Superior temporal gyrus (tissue), 1 donor: ENCODE measurements around the gene PKHD1.
"Not testable (repeated sequence)": the region's sequence is repeated elsewhere in the genome, so short reads cannot be mapped to it uniquely, and the experiment has no call there.

Source experiments
- DNase-seq: peaks from one replicate; pipeline ENCODE4 v3.0.0-alpha.2; 2016; ENCODE audit errors: extremely low spot score

PKHD1 gene

DNA sequence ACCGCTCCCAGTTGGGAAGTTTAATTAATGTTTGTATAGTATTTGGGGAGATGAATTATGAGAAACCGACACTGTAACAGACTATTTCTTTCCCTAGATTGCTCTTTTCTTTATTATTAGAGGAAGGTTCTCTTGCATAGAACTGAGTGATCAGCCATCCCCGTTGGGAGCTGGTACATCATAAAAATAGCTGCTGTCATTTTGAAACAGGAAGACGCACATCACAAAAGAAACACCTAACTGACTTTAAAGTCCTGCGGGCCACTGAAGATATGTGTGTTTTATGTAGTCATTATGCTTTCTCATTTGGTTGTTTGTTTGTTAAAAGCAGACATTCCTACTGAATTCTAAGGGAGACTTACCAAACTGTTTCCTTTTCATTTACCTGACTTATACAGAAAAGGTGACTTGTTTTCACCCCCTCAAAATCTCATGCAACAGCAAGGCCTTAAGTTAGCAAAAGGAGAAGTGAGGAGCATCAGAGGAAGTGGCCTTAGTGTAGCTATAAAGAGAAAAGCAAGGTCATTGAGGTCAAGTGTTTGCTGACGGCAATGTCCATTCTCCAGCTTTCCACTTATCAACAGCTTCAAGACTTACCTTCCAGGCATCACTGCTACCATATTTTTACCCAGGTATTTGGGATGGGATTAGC is 91.0 kb downstream of the PKHD1 start:
- no peak for DNase-seq

GRCh38 chr6:51995214-51995755 is 92.1 kb downstream of the PKHD1 start:
- DNase-seq: no peak

DNA sequence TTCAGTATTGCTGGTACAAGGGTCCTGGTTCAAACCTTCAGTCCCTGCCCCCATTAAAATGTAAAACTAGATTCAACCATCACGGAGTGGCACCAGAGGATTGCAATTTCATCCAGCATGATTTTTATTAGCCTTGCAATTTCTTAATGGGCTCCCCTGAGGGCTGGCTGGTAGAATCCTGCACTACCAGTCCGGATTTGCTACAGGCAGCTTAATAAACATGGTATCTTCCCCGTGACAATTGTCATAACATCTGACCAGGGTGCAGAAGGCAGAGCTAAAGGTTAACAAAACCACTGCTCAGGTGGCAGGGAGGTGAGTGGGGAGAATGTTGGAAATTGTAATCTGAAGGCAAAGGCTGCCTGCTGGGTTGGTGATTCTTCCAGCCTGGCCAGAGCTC is 94.5 kb downstream of the PKHD1 start:
- no peak for DNase-seq

DNA sequence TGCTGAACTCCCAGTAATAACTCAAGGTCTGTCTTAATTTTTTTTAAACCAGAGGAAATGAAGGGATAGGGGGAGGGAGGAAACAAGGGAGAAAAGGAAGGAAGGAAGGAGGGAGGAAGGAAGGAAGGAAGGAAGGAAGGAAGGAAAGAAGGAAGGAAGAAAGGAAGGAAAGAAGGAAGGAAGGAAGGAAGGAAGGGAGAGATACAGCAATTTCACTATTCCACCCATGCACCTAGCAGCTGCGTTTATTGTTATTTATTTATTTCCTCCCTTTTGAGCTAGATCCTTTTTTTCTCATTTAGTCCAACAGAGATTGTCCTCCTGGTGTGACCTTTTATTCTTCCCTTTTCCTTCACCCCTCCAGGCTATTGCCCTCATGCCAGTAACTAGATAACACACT is 97.6 kb downstream of the PKHD1 start:
- DNase-seq: no peak

DNA sequence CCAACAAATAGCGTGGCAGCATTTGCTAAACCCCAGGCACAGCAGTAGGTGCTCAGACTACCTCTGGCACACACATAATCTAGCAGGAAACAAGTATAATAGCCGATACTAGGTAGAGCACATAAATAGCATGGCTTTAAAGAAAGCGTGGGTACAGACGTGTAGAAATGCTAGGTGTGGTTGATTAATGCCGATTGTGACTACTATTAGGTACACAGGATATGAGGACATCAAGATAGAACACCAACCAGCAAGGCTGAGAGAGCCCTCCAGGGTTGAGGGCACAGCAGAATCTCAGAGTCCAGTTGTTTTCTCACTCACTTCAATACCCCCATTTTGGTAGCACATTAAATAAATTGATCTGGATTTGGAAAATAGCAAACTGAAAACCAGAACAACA is 100.5 kb downstream of the PKHD1 start:
- no peak for DNase-seq

DNA sequence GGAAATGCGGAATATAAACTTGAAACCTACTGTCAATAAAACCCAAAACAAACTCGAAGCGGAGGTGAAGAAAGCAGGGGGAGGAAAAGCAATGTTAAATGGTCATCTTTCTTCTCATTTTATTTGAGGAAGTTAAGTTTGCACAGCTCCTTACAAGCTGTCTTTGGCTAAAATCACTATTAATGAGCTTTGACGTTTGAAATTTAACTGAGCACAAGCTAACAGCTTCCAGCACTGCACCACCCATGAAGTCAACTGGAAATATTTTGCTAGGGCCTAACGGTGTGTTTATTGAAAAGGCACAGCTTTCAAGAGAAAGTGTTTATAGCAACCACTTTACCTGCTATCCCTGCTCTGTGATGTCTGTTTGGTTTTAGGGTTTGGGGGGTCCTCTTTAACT is 103.8 kb downstream of the PKHD1 start:
- DNase-seq: no peak

- DNase-seq: not testable (repeated sequence)
These were observed 104.7 kb downstream of the PKHD1 start for GRCh38 chr6:51982695-51983094.

- no peak for DNase-seq
These were observed 111.0 kb downstream of the PKHD1 start for GRCh38 chr6:51976374-51976773.

- DNase-seq: no peak
These were observed 114.8 kb downstream of the PKHD1 start for GRCh38 chr6:51972659-51973058.

- no peak for DNase-seq
These were observed 119.1 kb downstream of the PKHD1 start for GRCh38 chr6:51968265-51968664.

GRCh38 chr6:51965222-51965801 is 122.1 kb downstream of the PKHD1 start:
- DNase-seq: no peak

DNA sequence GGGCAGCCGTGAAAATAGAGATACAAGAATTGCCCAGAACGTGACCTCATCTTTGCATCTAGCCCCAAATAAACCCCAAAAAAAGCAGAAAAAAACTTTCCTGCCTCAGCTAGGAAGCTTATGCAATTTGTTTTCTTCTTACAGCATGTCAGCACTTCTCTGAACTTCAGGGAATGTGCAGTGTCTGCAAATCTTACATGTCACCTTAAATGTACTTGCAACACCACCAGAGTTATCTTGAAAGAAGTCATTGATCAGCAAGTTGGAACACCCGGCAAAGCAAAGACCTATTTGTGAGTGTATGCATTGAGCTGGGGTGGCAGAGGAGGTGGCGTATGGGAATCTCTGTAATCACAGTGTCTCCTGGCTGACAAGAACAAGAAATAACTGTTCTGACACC is 123.4 kb downstream of the PKHD1 start:
- no peak for DNase-seq

DNA sequence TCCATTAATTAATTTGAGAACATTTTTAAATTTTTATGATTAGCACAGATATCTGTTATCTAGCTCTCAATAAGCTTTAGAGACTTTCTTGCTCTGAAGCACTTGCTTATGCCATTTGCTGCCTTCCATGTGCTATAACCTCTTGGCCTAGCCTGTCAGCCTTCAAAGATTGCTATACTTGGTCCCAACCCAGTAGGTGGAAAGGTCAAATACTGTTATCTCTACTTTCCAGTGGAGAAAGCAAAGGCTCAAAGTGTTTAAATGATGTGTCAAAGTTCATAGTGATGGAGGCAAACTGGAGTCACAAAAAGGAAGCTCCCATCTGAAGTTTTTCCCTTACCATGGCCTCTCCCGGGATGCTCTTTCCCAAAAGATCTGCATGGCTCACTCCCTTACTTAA is 125.1 kb downstream of the PKHD1 start:
- no peak for DNase-seq

DNA sequence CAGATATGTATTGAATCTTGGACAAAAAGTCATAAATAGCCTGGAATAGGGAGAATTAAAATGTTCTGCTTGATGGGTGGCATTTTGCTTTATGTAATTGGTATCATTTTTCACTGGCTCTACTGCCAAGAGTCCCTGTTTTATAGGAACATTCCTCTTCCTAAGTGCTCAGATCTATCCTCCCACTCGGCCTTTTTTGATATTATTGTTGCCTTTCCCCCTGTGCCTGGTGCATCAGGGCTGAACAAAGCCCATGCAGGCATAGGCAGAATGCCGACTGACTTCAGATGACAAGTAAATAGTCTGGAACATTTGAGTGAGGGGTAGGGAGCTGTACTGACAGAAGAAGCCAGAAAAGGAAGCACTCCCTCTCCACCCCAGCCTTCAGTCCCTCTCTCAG is 127.0 kb downstream of the PKHD1 start:
- no peak for DNase-seq

GRCh38 chr6:51959744-51960383 is 127.5 kb downstream of the PKHD1 start:
- peak; percentile 86 for DNase-seq

DNA sequence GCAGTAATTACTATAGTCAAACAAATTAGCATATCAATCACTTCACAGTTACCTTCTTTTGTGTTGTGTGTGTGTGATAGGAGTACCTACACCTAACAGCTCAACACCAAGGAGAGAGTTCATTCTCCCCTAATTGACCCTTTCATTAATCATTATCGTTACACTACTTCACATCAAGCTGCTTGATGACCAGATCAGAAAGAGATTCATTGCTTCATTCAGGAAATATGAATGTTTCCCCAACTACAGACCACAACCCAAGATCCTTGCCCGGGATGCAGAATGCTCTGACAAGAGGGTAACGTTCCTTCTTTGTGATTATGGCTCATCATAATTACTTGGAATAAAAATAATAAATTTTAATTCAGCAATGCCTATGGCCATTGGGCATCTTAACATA is 132.7 kb downstream of the PKHD1 start:
- no peak for DNase-seq

GRCh38 chr6:51953246-51953645 is 134.2 kb downstream of the PKHD1 start:
- DNase-seq: no peak

DNA sequence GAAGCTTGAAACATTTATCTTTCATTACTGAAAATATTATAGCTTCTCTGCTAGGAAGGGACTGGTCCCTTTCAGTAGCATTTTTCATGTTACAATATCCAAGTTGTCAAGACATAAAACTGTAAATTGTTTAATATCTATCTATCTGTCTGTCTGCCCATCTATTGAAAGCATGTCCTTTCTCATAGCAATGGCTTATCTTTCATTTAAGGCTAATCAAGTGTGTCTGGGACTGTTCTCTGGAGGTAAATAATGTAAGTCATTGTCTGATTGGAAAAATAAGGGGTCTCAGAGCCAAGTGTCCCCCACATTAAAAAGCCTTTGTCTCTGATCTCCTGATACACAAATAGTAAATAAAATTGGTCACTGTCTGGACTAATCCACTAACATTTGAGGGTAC is 135.5 kb downstream of the PKHD1 start:
- DNase-seq: no peak

DNA sequence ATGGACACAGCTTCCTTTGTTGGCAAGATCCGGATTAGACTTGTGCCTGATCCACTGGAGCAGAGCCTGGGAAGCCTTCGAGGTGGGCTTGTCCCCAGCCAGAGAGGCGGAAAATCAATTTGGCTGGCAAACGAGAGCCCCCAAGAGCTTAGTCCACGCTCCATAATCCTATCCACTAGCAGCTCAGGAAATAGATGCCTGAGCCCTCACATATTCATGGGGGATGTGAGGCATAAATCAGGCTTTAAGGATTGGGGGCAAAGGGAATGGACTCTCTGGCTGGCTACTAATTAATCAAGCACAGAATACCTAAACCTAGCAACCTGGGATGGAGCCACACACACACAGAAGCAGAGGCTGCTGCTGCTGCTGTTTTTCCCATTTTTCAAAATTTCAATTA is 137.9 kb downstream of the PKHD1 start:
- DNase-seq: no peak

DNA sequence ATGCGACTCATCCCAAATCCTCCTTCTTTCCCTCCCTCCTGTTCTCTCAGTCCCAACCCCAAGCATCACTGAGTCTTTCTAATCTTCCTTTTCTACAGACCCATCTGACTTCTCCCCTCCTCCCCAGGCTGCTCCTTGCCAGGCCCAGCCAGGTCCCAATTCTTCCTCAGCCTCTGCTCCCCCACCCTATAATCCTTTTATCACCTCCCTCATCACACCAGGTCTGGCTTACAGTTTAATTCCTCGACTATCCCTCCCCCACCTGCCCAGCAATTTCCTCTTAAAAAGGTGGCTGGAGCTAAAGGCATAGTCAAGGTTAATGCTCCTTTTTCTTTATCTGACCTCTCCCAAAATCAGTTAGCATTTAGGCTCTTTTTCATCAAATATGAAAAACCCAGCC is 147.7 kb downstream of the PKHD1 start:
- DNase-seq: not testable (repeated sequence)

DNA sequence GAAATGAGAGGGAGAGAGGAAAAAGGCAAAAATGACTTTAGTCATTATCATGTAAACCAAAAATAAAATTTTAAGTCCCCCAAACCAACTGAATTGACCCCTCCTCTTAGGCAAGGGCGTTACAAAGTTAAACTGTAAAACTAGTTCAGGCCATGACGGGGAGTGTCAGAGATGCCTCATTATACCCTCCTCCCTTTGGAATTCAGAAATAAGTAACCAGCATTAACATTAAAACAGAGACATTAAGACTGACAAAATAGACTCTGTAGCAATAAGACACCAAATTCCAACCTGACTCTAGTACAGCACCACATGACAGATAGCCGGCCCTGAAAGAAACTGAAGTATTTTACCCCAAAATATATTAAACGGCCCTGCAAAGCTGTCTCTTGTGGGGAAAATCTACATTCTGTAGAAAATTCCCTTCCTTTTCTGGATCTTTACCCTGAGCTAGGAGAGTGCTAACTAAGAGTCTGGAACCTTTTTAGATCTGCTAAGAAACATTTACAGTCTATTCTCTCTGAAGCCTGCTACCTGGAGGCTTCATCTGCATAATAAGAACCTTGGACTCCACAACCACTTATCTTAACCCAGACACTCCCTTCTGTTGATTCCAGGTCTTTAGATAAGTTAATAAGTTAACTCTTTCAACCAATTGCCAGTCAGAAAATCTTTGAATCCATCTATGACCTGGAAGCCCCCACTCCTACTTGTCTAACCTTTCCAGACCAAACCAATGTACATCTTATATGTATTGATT is 150.7 kb downstream of the PKHD1 start:
- no peak for DNase-seq

DNA sequence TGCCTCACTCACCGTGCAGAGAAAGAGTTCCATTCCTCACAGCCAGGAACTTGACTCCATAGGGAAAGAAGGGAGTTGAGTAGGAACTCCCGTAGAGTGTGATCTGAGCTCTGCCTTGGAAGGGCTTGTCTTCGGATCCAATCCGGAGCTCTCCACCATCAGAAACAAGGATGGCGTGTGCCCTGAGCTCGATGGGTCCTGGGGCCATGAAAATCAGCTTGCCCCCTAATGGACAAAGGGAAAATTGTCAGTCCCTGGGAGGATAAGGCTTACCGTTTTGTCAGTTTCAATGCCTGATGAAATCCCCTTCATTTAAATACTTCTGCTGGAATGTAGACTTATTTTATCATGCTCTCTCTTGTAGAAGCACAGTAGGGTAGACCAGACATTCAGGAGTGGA is 153.3 kb downstream of the PKHD1 start:
- no peak for DNase-seq
